GM23248 (cell line): Measurements from ENCODE around the gene SYNJ2BP. TPM values are rescaled to one million over a fixed set of nuclear protein-coding genes. Genes with fewer than 3 reads are reported as not detected.

Source experiments
- DNase-seq: peaks from one replicate; pipeline ENCODE4 v3.0.0-alpha.2; 2015
- H2AFZ ChIP-seq: fragments of 200-600 bp; sonication (generic); 2 replicates; pipeline ENCODE4 v1.6.1; 2016; ENCODE audit warnings: antibody characterized with exemption
- H3F3A ChIP-seq: fragments of 200-600 bp; sonication (generic); 2 replicates; pipeline ENCODE4 v1.6.1; 2016; ENCODE audit warnings: mild to moderate bottlenecking, antibody characterized with exemption, mixed run types; ENCODE audit not compliant: insufficient read depth
- H3K27ac ChIP-seq: fragments of 200-600 bp; sonication (generic); 2 replicates; pipeline ENCODE4 v1.5.1; 2016; ENCODE audit warnings: mild to moderate bottlenecking
- H3K27me3 ChIP-seq: fragments of 200-600 bp; sonication (generic); replicated peaks from 2 replicates; pipeline ENCODE4 v1.6.1; 2016; ENCODE audit warnings: mild to moderate bottlenecking; ENCODE audit not compliant: insufficient read depth
- H3K36me3 ChIP-seq: fragments of 200-600 bp; sonication (generic); 2 replicates; pipeline ENCODE4 v1.6.1; 2016; ENCODE audit warnings: low read depth, mild to moderate bottlenecking
- H3K4me1 ChIP-seq: fragments of 200-600 bp; sonication (generic); 2 replicates; pipeline ENCODE4 v1.6.1; 2016; ENCODE audit warnings: mild to moderate bottlenecking; ENCODE audit not compliant: insufficient read depth
- H3K4me2 ChIP-seq: fragments of 200-600 bp; sonication (generic); one replicate; pipeline ENCODE4 v1.6.1; 2016; ENCODE audit warnings: mild to moderate bottlenecking; ENCODE audit not compliant: unreplicated experiment
- H3K4me3 ChIP-seq: fragments of 200-600 bp; sonication (generic); 2 replicates; pipeline ENCODE4 v1.5.1; 2016; ENCODE audit warnings: mild to moderate bottlenecking
- H3K79me2 ChIP-seq: fragments of 200-600 bp; sonication (generic); 2 replicates; pipeline ENCODE4 v1.6.1; 2016; ENCODE audit warnings: mild to moderate bottlenecking; ENCODE audit not compliant: insufficient read depth
- H3K9ac ChIP-seq: fragments of 200-600 bp; sonication (generic); 2 replicates; pipeline ENCODE4 v1.6.1; 2016; ENCODE audit warnings: mild to moderate bottlenecking
- H3K9me2 ChIP-seq: fragments of 200-600 bp; sonication (generic); 2 replicates; pipeline ENCODE4 v1.6.1; 2016; ENCODE audit warnings: mixed run types, mild to moderate bottlenecking, moderate library complexity; ENCODE audit not compliant: insufficient read depth
- H3K9me3 ChIP-seq: fragments of 200-600 bp; sonication (generic); one replicate; pipeline ENCODE4 v1.6.1; 2017; ENCODE audit warnings: low read depth
- H4K20me1 ChIP-seq: fragments of 200-600 bp; sonication (generic); 2 replicates; pipeline ENCODE4 v1.6.0; 2016; ENCODE audit not compliant: insufficient read depth
- EZH2 ChIP-seq: fragments of 200-600 bp; sonication (generic); IDR thresholded peaks from 2 replicates; pipeline ENCODE4 v1.6.1; 2018; ENCODE audit warnings: antibody characterized with exemption, mild to moderate bottlenecking; ENCODE audit not compliant: insufficient read depth, poor library complexity, severe bottlenecking
- EZH2phosphoT487 ChIP-seq: fragments of 200-600 bp; sonication (generic); IDR thresholded peaks from 2 replicates; pipeline ENCODE4 v1.6.1; 2018; ENCODE audit warnings: antibody characterized with exemption, moderate library complexity, mild to moderate bottlenecking, low read depth; ENCODE audit not compliant: insufficient read depth
- WGBS, 2 experiments: methylation state at CpG; one replicate each; pipeline ENCODE4 v1.1.6; 2015 to 2017; ENCODE audit warnings: low lambda C conversion rate in 2 of 2, low coverage in 1 of 2; ENCODE audit errors: missing lambda C conversion rate in 2 of 2; 5-methylcytosine and 5-hydroxymethylcytosine counted together
- in situ Hi-C: fragments of 300-500 bp; cut with MboI; formaldehyde crosslinking; loops from 2 replicates; pipeline ENCODE4 v1.15.0; 2020
- polyA plus RNA-seq: library from polyadenylated mRNA; unstranded; fragments of >200 nt; fragmentation: Nextera tagmentation; extraction: Ambion mirVana; gene quantifications from 2 replicates; pipeline ENCODE4 v1.2.1, GENCODE V29; 2016
- total RNA-seq: library from RNA; depleted of rRNA; stranded (reverse); fragments of >200 nt; shearing (Covaris generic); gene quantifications from 2 replicates; pipeline ENCODE4 v1.2.3, GENCODE V29; 2014; rRNA removed

SYNJ2BP gene
- total and polyA plus RNA-seq, 2 experiments from 2014 or later, result 12.2 to 27.1 TPM

DNA sequence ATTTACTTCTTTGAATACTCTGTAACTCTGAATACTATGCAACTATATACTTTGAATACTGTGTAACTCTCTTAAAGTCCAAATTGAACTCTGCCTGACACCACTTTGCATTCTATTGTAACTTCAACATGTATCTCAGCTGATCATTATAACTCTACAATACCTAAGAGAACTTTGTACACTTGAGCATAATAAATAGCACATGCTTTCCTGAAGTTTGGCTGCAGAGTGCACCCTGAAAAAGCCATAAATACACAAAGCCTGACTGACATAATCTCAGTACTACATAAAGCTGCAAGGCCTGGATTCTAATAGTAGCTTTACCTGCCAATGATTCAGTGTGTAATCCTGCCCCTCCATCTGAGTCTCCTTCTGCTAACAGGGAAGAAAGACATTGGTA lies 36.1 kb downstream of the SYNJ2BP start:
- DNase-seq, result no peak
- TF ChIP-seq EZH2phosphoT487, result no peak
- no peak for TF ChIP-seq EZH2

DNA sequence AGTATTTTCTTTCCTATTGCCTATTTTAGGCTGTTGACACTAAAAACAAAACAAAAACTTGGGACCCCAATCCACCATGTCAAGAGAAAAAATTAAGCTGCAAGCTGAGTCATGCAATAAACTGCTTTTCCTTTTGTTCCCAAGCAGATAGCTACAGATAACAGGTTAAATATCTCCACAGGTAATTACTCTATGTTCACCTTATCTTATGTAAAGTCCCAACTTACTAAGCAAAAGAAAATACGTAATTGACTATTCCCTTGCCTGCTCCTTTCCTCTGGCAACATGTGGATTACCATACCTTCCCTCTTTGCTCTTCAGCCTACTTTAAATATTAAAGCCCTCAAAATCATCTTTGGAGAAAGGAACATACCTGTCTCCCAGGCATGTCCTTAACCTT lies 38.2 kb downstream of the SYNJ2BP start:
- H3K4me1 ChIP-seq, result no peaks in the 10 kb centered on the region
- H3K4me2 ChIP-seq, result no peak overlapping the region
- no peak for TF ChIP-seq EZH2phosphoT487
- TF ChIP-seq EZH2, result no peak
- no peak overlapping the region for H2AFZ ChIP-seq
- H3K9me2 ChIP-seq, result no peaks in the 10 kb centered on the region
- H3K9me3 ChIP-seq, result no peaks in the 10 kb centered on the region
- no peaks in the 10 kb centered on the region; the same call in none of the 2 replicates for H3K36me3 ChIP-seq
- no peaks in the 10 kb centered on the region for H3K79me2 ChIP-seq
- no peak for DNase-seq
- no peak overlapping the region for H3K4me3 ChIP-seq
- H4K20me1 ChIP-seq, result no peaks in the 10 kb centered on the region
- in situ Hi-C loops, result no loop called here
- no peaks in the 10 kb centered on the region for H3K27me3 ChIP-seq
- no peak overlapping the region for H3K27ac ChIP-seq
- 97 to 100% methylated on average over 1 of the region's 1 CpG for WGBS, 2 experiments
- H3F3A ChIP-seq, result no peaks in the 10 kb centered on the region
- no peak overlapping the region for H3K9ac ChIP-seq

More for the DNA sequence above, 36.1 kb downstream of the SYNJ2BP start:
- Histone ChIP-seq H4K20me1 (no peaks in the 10 kb centered on the region), H3K36me3 (no peaks in the 10 kb centered on the region; the same call in none of the 2 replicates), H3F3A (no peaks in the 10 kb centered on the region), H3K27ac (no peak overlapping the region), H3K4me1 (no peaks in the 10 kb centered on the region), H3K9me2 (no peaks in the 10 kb centered on the region), H3K27me3 (no peaks in the 10 kb centered on the region), H3K9ac (no peak overlapping the region), H2AFZ (no peak overlapping the region), H3K4me2 (no peak overlapping the region), H3K9me3 (no peaks in the 10 kb centered on the region), H3K4me3 (no peak overlapping the region), H3K79me2 (no peaks in the 10 kb centered on the region)
- in situ Hi-C loops, result no loop called here

Other genes starting within 250 kb of the SYNJ2BP start
- not detected in 2 replicates for gene SLC8A3, start 228.1 kb downstream of the SYNJ2BP start, total RNA-seq
- gene SLC8A3, start 228.1 kb downstream of the SYNJ2BP start, polyA plus RNA-seq, result not detected in 2 replicates
- 21.9 and 38.7 TPM in 2 replicates for gene COX16, start 57.4 kb downstream of the SYNJ2BP start, total RNA-seq
- 110 and 114 TPM in 2 replicates for gene COX16, start 57.4 kb downstream of the SYNJ2BP start, polyA plus RNA-seq
- 0.97 TPM in 1 of 2 replicates, not detected in the other for gene ADAM21, start 35.1 kb upstream of the SYNJ2BP start, total RNA-seq
- 0.13 and 0.20 TPM in 2 replicates for gene ADAM21, start 35.1 kb upstream of the SYNJ2BP start, polyA plus RNA-seq
- under 0.01 and 0.54 TPM in 2 replicates for gene ADAM20, start 117.9 kb upstream of the SYNJ2BP start, total RNA-seq
- 0.06 TPM in 1 of 2 replicates, not detected in the other for gene ADAM20, start 117.9 kb upstream of the SYNJ2BP start, polyA plus RNA-seq
- gene MED6, start 183.6 kb upstream of the SYNJ2BP start, total RNA-seq, result 20.5 and 26.1 TPM in 2 replicates
- 29.4 and 31.6 TPM in 2 replicates for gene MED6, start 183.6 kb upstream of the SYNJ2BP start, polyA plus RNA-seq
- gene TTC9, start 224.8 kb upstream of the SYNJ2BP start, total RNA-seq, result not detected in 2 replicates
- gene TTC9, start 224.8 kb upstream of the SYNJ2BP start, polyA plus RNA-seq, result not detected in 2 replicates